ENCODE results near the gene OSER1. TPM values are rescaled to one million over a fixed set of nuclear protein-coding genes. Genes with fewer than 3 reads are reported as not detected.
A peak's percentile ranks its signal among the peaks of the same experiment; 100 is the strongest.
"Not testable (repeated sequence)": the region's sequence is repeated elsewhere in the genome, so short reads cannot be mapped to it uniquely, and the experiment has no call there.

OSER1 gene
- total RNA-seq, 1 donor: 46.7 TPM

DNA sequence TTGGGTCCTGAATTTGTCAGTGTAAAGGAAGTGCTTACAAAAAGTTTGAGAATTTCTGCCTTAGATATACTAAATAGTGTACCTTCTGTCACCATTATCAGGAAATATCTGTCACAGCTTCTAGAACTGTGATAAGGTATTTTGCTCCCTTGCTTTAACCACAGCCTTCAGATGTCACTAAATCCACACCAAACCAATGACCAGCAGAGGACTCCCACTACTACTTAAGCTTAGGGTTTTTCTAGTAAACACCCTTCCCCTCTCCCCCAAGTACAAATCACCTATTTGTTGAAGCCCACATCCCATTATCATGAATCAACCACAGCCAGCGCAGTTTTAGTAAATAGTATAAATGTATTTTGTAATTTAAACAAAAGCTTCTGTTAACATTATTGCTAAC is 15.0 kb downstream of the OSER1 start:
- DNase-seq (ENCODE audit: insufficient read length, low spot score, missing footprints): no peak
- peaks cover 38% of the 10 kb centered on the region for H3K36me3 ChIP-seq (ENCODE audit: insufficient read depth, low read length)
- no peak overlapping the region for H3K4me3 ChIP-seq (ENCODE audit: insufficient read depth, low read length)
- H2AFZ ChIP-seq (ENCODE audit: low read length): no peak overlapping the region
- no peak overlapping the region for H3K4me2 ChIP-seq (ENCODE audit: insufficient read depth, low read length)
- no peaks in the 10 kb centered on the region for H3K9me3 ChIP-seq (ENCODE audit: low read depth, low read length)
- peaks cover 12% of the 10 kb centered on the region for H3K4me1 ChIP-seq (ENCODE audit: insufficient read depth, low read length)
- H3K27ac ChIP-seq (ENCODE audit: low read depth, low read length): no peak overlapping the region
- TF ChIP-seq, protein P1, sequence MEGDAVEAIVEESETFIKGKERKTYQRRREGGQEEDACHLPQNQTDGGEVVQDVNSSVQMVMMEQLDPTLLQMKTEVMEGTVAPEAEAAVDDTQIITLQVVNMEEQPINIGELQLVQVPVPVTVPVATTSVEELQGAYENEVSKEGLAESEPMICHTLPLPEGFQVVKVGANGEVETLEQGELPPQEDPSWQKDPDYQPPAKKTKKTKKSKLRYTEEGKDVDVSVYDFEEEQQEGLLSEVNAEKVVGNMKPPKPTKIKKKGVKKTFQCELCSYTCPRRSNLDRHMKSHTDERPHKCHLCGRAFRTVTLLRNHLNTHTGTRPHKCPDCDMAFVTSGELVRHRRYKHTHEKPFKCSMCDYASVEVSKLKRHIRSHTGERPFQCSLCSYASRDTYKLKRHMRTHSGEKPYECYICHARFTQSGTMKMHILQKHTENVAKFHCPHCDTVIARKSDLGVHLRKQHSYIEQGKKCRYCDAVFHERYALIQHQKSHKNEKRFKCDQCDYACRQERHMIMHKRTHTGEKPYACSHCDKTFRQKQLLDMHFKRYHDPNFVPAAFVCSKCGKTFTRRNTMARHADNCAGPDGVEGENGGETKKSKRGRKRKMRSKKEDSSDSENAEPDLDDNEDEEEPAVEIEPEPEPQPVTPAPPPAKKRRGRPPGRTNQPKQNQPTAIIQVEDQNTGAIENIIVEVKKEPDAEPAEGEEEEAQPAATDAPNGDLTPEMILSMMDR (IDR thresholded peaks at IDR 0.05; ENCODE audit: extremely low read depth, low read depth, low read length): no peak
- H4K20me1 ChIP-seq (ENCODE audit: insufficient read depth, low read length): peaks cover 10% of the 10 kb centered on the region
- no peaks in the 10 kb centered on the region for H3K27me3 ChIP-seq (ENCODE audit: insufficient read depth, low read length)
- peaks cover 16% of the 10 kb centered on the region for H3K79me2 ChIP-seq (ENCODE audit: insufficient read depth, low read length)

DNA sequence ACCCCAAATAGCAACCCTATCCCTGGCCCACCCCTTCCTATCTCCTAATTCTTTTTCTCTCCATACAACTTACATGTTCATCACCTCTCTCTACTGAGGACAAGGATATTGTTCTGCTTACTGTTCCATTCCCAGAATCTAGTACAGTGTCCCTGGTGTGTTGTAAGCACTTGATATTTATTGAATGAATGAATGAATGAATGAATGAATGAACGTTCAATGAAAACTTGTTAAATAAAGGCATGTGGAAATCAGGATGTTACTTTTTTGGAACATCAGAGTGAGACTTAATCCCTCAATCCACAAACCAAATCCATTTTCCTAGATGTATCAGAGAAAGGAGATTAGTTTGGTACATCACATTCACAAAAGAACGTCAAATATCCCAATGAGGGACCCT is 16.8 kb downstream of the OSER1 start:
- Histone ChIP-seq H2AFZ (ENCODE audit: low read length) (no peak overlapping the region), H3K4me2 (ENCODE audit: insufficient read depth, low read length) (no peak overlapping the region), H3K27ac (ENCODE audit: low read depth, low read length) (no peak overlapping the region), H3K27me3 (ENCODE audit: insufficient read depth, low read length) (no peaks in the 10 kb centered on the region), H4K20me1 (ENCODE audit: insufficient read depth, low read length) (no peaks in the 10 kb centered on the region), H3K9me3 (ENCODE audit: low read depth, low read length) (no peaks in the 10 kb centered on the region), H3K4me1 (ENCODE audit: insufficient read depth, low read length) (no peaks in the 10 kb centered on the region), H3K79me2 (ENCODE audit: insufficient read depth, low read length) (no peaks in the 10 kb centered on the region), H3K4me3 (ENCODE audit: insufficient read depth, low read length) (no peak overlapping the region), H3K36me3 (ENCODE audit: insufficient read depth, low read length) (peaks cover 22% of the 10 kb centered on the region)
- TF ChIP-seq, protein P1 (IDR thresholded peaks at IDR 0.05; ENCODE audit: extremely low read depth, low read depth, low read length): no peak
- DNase-seq (ENCODE audit: insufficient read length, low spot score, missing footprints): no peak

DNA sequence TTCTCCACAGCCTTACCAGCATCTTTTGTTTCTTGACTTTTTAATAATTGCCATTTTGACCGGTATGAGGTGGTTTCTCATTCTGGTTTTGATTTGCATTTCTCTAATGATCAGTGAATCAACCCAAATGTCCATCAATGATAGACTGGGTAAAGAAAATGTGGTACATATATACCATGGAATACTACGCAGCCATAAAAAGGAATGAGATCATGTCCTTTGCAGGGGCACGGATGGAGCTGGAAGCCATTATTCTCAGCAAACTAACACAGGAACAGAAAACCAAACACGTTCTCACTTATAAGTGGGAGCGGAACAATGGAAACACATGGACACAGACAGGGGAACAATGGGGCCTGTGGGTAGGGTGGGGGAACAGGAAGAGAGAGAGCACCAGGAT is 18.9 kb downstream of the OSER1 start:
- H3K4me1 ChIP-seq (ENCODE audit: insufficient read depth, low read length): peaks cover 15% of the 10 kb centered on the region
- not testable (repeated sequence) for H2AFZ ChIP-seq (ENCODE audit: low read length); H3K9me3 ChIP-seq (ENCODE audit: low read depth, low read length); H3K4me2 ChIP-seq (ENCODE audit: insufficient read depth, low read length); H4K20me1 ChIP-seq (ENCODE audit: insufficient read depth, low read length); H3K27me3 ChIP-seq (ENCODE audit: insufficient read depth, low read length); H3K36me3 ChIP-seq (ENCODE audit: insufficient read depth, low read length); H3K4me3 ChIP-seq (ENCODE audit: insufficient read depth, low read length); H3K27ac ChIP-seq (ENCODE audit: low read depth, low read length); DNase-seq (ENCODE audit: insufficient read length, low spot score, missing footprints); H3K79me2 ChIP-seq (ENCODE audit: insufficient read depth, low read length)

DNA sequence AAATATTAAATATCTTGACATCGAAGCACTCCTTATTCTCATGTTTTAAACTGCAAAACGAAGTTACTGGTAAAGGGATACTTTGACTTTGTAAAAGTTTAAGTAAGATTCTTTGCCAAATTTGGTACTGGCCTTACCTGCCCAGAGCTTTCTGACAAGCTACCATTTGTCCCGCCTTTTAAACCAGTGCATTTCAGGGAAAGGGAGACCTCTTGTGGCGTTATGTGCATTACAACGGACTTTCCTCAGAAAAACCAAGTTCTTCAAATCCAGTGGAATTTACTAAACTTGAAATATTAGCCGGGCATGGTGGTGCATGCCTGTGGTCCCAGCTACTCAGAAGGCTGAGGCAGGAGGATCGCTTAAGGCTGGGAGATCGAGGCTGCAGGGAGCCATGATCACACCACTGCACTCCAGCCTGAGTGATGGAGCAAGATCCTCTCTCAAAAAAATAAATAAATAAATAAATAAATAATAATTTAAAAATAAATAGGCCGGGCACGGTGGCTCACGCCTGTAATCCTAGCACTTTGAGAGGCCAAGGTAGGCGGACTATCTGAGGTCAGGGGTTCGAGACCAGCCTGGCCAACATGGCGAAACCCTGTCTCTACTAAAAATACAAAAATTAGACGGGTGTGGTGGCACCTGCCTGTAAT is 20.2 kb downstream of the OSER1 start:
- not testable (repeated sequence) for H3K79me2 ChIP-seq (ENCODE audit: insufficient read depth, low read length); H4K20me1 ChIP-seq (ENCODE audit: insufficient read depth, low read length); H3K4me3 ChIP-seq (ENCODE audit: insufficient read depth, low read length); H3K9me3 ChIP-seq (ENCODE audit: low read depth, low read length); H3K4me2 ChIP-seq (ENCODE audit: insufficient read depth, low read length); H3K27me3 ChIP-seq (ENCODE audit: insufficient read depth, low read length); H2AFZ ChIP-seq (ENCODE audit: low read length); H3K36me3 ChIP-seq (ENCODE audit: insufficient read depth, low read length); H3K27ac ChIP-seq (ENCODE audit: low read depth, low read length)
- H3K4me1 ChIP-seq (ENCODE audit: insufficient read depth, low read length): peaks cover 15% of the 10 kb centered on the region
- TF ChIP-seq, protein P1 (IDR thresholded peaks at IDR 0.05; ENCODE audit: extremely low read depth, low read depth, low read length): peak; percentile 71
- peak; percentile 78 for DNase-seq (ENCODE audit: insufficient read length, low spot score, missing footprints)

Data from osteoblast (primary cell).